ENCODE measurements around the gene ST6GALNAC6.

ST6GALNAC6 gene

GRCh38 chr9:127899128-127899943 is at the start of gene ST6GALNAC6:
Gene ST6GALNAC6 (minus strand): TSS chr9:127899603. CDS start chr9:127897981, 1,622 bp downstream.
- peak; percentile 38 for DNase-seq

DNA sequence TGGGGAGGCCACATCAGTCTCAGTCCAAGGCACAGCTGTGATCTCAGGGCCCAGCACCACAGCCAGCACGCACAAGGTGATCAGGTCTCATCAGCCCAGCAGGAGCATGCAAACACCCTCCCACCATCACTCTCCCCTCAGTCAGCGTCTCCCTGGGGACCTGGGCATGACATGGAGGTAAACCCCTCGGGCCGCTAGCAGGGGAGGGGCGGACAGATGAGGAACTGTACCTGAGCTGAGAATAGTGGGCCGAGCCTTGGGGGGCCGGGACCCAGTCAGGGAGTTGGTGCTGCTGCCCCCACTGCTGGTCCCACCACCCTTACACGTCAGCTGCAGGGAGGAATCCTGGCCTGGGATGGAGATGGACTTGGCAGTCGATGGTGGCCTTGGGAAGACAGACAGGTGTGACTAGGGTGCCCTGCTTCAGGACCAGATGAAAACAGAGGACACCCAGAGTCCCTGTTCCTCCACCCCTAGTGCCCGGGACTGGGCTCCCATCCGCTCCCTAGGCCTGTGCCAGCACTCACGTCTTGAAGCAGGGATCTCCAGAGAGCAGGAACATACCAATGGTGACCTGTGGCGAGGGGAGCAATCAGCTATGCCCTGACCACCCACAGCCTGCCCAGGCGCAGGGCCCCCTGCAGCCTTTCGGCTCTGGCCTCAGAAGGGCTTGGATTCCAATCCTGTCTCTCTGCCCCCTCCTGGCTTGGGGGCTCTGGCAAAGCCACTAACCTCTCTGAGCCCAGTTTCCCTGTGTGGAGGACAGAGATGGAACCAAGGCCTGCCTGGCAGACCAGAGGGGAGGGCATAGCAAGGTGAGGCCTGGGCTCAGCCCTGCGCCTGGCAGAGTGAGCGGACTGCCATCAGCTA is 48.7 kb upstream of the ST6GALNAC6 start:
- no peak for DNase-seq

- DNase-seq, result no peak
These were observed 47.3 kb upstream of the ST6GALNAC6 start for GRCh38 chr9:127946728-127947127.

- DNase-seq, result no peak
These were observed 46.5 kb upstream of the ST6GALNAC6 start for GRCh38 chr9:127945942-127946341.

DNA sequence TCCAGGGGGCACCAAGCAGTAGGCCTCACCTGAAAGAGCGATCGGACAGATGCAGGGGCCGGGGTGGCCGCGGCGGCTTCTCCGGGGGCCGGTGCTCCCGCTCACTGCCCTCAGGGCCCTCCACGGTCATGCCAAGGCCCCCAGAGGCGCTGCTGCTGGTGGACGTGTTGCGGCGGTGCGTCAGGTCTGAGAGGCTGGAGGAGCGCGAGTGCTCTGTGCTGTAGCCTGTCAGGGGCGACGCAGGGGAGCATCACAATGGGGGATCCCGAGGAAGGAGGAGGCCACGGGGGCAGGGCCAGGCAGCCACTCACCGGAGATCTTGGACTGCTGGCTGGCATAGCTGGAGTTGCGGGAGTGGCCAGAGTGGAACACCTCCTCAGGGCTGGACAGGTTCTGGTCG is 45.9 kb upstream of the ST6GALNAC6 start:
- no peak for DNase-seq

- no peak for DNase-seq
These were observed 45.3 kb upstream of the ST6GALNAC6 start for GRCh38 chr9:127944586-127945218.

- peak; percentile 70 for DNase-seq
These were observed 44.3 kb upstream of the ST6GALNAC6 start for GRCh38 chr9:127943731-127944144.

GRCh38 chr9:127943011-127943662 is 43.7 kb upstream of the ST6GALNAC6 start:
- DNase-seq, result no peak

DNA sequence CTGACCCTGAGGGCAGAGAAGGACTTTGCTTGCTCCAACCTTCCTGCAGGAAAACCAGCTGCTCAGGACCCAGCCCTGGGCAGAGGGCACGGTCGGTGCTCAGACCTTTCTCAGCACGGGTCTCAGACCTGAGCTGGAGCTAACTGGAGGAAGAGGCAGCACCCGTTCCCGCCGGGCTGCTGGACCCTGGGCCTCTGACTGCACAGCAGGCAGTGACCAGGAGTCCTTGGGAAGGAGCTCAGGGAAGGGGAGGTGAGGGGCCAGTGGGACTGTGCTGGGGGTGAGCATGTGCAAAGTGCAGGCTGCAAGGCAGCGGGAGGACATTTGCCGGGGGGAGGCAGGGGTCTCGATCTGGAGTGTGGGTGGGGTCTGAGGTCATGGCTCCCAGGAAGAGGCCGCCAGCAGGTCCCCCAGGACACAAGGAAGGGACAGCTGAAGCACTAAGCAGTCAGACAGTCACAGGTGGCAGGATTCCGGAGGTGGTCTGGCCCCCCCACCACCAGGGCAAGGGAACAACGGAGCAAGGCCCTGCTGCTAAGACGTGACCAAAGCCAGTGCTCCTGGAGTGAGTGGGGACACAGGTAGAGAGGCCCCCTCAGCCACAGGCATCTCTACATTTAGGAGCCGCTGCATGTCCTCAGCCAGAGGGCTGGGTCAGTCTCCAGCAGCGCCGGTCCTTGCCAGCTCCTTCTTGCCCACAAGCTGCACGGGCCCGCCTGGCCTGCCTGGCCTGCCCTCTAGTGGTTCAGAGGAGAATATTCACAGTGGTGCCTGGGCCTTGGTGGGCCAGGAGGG is 43.0 kb upstream of the ST6GALNAC6 start:
- peak; percentile 29 for DNase-seq

GRCh38 chr9:127941961-127942215 is 42.5 kb upstream of the ST6GALNAC6 start:
- DNase-seq, result no peak

GRCh38 chr9:127941062-127941960 is 41.9 kb upstream of the ST6GALNAC6 start:
- DNase-seq, result no peak

GRCh38 chr9:127940593-127940992 is 41.2 kb upstream of the ST6GALNAC6 start:
- no peak for DNase-seq

- DNase-seq, result no peak
These were observed 38.9 kb upstream of the ST6GALNAC6 start for GRCh38 chr9:127938298-127938690.

DNA sequence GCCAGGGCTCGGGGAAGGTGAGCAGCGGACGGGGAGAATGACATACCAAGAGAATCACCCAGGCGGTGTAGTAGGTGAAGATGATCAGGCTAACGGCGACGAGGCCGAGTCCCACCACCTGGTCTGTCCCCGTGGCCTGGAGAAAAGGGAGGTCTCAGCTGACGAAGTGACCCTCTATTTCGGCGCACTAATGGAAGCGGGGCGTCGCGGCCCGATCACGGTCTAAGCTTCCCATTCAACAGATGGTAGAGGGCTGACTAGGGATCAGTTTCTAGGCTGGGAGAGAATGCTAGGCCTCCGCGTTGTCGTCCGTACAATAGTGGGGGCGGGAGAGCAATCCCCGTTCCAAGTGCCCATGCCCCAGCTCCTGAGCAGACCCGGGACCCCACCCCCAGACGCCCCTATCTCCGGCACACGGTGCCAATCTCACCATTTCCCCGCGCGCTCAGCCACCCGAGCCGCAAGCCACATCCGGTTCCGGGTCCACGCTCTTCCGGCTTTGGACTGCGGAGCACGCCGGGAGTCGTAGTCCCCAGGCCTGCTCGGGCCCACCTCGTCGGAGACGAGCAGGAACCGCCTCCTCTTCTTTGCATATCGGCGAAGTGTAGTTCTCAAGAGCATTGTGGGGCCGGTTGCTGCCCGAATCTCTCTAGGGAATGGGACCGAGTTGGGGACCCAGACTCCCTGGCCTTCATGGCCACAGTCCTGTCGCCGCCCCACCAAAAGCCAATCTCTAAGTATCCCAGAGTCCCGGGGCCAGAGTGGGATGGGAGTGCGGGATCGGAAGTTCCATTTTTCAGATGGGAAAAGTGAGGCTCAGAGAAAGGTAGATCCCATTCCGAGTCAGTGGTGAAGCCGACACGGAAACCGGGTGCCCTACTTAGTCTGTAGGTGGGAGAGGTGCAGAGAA is 38.2 kb upstream of the ST6GALNAC6 start, which contains the start of gene DPM2:
TSS of gene DPM2 (minus strand) at position 467 of the 910 bp plus-strand sequence. CDS start at position 433, 34 bp downstream.
- DNase-seq, result peak; percentile 65

GRCh38 chr9:127937056-127937387 is 37.6 kb upstream of the ST6GALNAC6 start:
- no peak for DNase-seq

DNA sequence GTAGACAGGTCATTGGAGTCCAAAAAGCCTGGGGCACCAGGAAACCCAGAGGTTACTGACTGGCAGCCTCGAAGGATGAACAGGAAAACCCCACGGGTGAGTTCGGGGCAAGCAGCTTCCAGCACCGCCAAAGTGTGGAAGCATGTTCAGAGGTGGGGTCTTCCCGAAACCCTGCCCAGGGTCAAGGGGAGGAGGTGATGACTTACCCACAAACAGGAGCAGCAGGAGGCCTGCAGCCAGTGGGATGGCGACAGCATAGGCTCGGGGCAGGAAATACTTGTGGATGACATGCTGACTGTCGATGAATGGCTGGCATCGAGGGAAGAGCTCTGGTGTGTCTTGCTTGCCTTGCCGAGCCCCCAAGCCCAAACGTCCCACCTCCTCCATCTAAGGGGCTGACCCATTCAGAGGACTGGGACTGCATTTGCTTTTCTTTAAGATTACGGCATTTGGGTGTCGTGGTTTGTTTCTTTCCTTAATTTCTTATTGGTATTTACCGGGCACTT is 37.0 kb upstream of the ST6GALNAC6 start:
- DNase-seq, result no peak

DNA sequence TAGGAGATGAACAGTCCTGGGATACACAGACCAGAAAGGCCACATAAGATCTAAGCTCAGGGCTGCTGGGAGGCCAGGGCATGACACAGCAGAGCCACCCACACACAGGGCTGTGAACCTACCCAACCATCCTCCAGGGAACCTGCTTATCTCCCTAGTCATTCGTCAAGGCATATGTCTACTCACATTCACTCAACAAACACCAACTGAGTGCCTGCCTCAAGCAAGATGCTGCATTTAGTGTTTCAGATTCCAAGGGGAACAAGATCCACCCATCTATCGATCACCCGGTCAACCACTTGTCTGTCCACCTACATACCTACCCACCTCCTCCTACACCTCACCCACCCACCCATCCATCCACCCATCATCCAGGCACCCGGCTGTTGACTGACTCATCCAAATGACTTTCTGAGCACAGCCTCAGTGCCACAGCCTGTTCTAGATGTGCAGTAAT is 36.4 kb upstream of the ST6GALNAC6 start:
- DNase-seq, result no peak

- no peak for DNase-seq
These were observed 35.6 kb upstream of the ST6GALNAC6 start for GRCh38 chr9:127934986-127935385.

- DNase-seq, result no peak
These were observed 34.8 kb upstream of the ST6GALNAC6 start for GRCh38 chr9:127934248-127934647.
